ENCODE measurements around the gene FNDC5.
A peak's percentile ranks its signal among the peaks of the same experiment; 100 is the strongest.

The FNDC5 gene

GRCh38 chr1:32863881-32864245, 6.8 kb downstream of the FNDC5 start:
- no peak overlapping the region for H3K4me3 ChIP-seq (replicated peaks in 1 of 2; ENCODE audit: low read depth in 2 of 2, low read length in 2 of 2)
- no peak for TF ChIP-seq CTCF (IDR thresholded peaks at IDR 0.05; ENCODE audit: low read depth, low read length)
- no peak for DNase-seq (ENCODE audit: low read depth in 2 of 2)

GRCh38 chr1:32863218-32863880, 7.4 kb downstream of the FNDC5 start:
- DNase-seq (ENCODE audit: low read depth in 2 of 2): no peak
- no peak for TF ChIP-seq CTCF (IDR thresholded peaks at IDR 0.05; ENCODE audit: low read depth, low read length)
- no peak overlapping the region for H3K4me3 ChIP-seq (replicated peaks in 1 of 2; ENCODE audit: low read depth in 2 of 2, low read length in 2 of 2)

- peak; percentile 14 to 15 for DNase-seq (ENCODE audit: low read depth in 2 of 2)
- no peak overlapping the region for H3K4me3 ChIP-seq (replicated peaks in 1 of 2; ENCODE audit: low read depth in 2 of 2, low read length in 2 of 2)
- no peak for TF ChIP-seq CTCF (IDR thresholded peaks at IDR 0.05; ENCODE audit: low read depth, low read length)
Observed at GRCh38 chr1:32861904-32862695, 8.6 kb downstream of the FNDC5 start.

- no peak overlapping the region for H3K4me3 ChIP-seq (replicated peaks in 1 of 2; ENCODE audit: low read depth in 2 of 2, low read length in 2 of 2)
- no peak for DNase-seq (ENCODE audit: low read depth in 2 of 2)
- TF ChIP-seq CTCF (IDR thresholded peaks at IDR 0.05; ENCODE audit: low read depth, low read length): no peak
Observed at GRCh38 chr1:32860566-32860965, 10.1 kb downstream of the FNDC5 start.

- no peak overlapping the region for H3K4me3 ChIP-seq (replicated peaks in 1 of 2; ENCODE audit: low read depth in 2 of 2, low read length in 2 of 2)
- DNase-seq (ENCODE audit: low read depth in 2 of 2): no peak
- TF ChIP-seq CTCF (IDR thresholded peaks at IDR 0.05; ENCODE audit: low read depth, low read length): no peak
Observed at GRCh38 chr1:32859915-32860314, 10.8 kb downstream of the FNDC5 start.

- no peak overlapping the region for H3K4me3 ChIP-seq (replicated peaks in 1 of 2; ENCODE audit: low read depth in 2 of 2, low read length in 2 of 2)
- DNase-seq (ENCODE audit: low read depth in 2 of 2): no peak
- no peak for TF ChIP-seq CTCF (IDR thresholded peaks at IDR 0.05; ENCODE audit: low read depth, low read length)
Observed at GRCh38 chr1:32858791-32859190, 11.9 kb downstream of the FNDC5 start.

Measured in cardiac fibroblast (primary cell).